HEK293 (cell line): Measurements from ENCODE around the gene EYA2.

Experiments
- CTCF ChIP-seq: fragments of 450-650 bp; formaldehyde crosslinking; IDR thresholded peaks from 2 replicates; pipeline ENCODE4 v1.5.1; 2016; ENCODE audit warnings: missing biosample characterization, missing genetic modification characterization
- ZXDB ChIP-seq: fragments of 450-650 bp; formaldehyde crosslinking; IDR thresholded peaks from 2 replicates; pipeline ENCODE4 v1.5.1; 2016; ENCODE audit warnings: missing biosample characterization, missing genetic modification characterization

GRCh38 chr20:46981184-46981583 lies 86.5 kb downstream of the EYA2 start:
- TF ChIP-seq CTCF (no peak), ZXDB (tag by site-specific recombination) (no peak)
